SK-N-SH (cell line): Measurements from ENCODE around the gene ZNF606. TPM values are rescaled to one million over a fixed set of nuclear protein-coding genes. Genes with fewer than 3 reads are reported as not detected.

Experiments used
- CTCF ChIA-PET: fragments of 300-600, 350-600 bp; formaldehyde crosslinking; extraction: SDS; loops from one replicate; lab custom pipeline; 2021; lab: Yijun Ruan, JAX
- POLR2A ChIA-PET: fragments of 350-600 bp; sonication (Branson Sonifier 250); formaldehyde crosslinking; extraction: SDS; loops from one replicate; lab custom pipeline; 2020; ENCODE audit warnings: antibody characterized with exemption, inconsistent platforms; lab: Yijun Ruan, JAX
- DNase-seq: peaks from one replicate; pipeline ENCODE4 v3.0.0; 2012
- H2AFZ ChIP-seq: fragments of 200-600 bp; sonication (generic); 2 replicates; pipeline ENCODE4 v1.8.1; 2016; ENCODE audit warnings: antibody characterized with exemption, mild to moderate bottlenecking, low read depth
- H3F3A ChIP-seq: fragments of 200-600 bp; sonication (generic); replicated peaks from 2 replicates; pipeline ENCODE3; 2016; ENCODE audit warnings: antibody characterized with exemption, mild to moderate bottlenecking; ENCODE audit not compliant: insufficient read depth
- H3K27ac ChIP-seq, 2 experiments: fragments of 200-500 bp in 1 of 2; fragments of 200-600 bp in 1 of 2; sonication (Bioruptor generic) in 1 of 2; sonication (generic), shearing (Covaris generic) in 1 of 2; 2 replicates each; pipeline versions ENCODE4 v1.5.1 to v1.6.1; 2014 to 2016; ENCODE audit warnings: low read depth in 2 of 2, inconsistent platforms in 1 of 2, low read length in 1 of 2, mild to moderate bottlenecking in 1 of 2, mixed read lengths in 1 of 2
- H3K27me3 ChIP-seq: fragments of 200-600 bp; sonication (generic), shearing (Covaris generic); 2 replicates; pipeline ENCODE4 v1.6.1; 2016; ENCODE audit warnings: mixed run types; ENCODE audit not compliant: insufficient read depth
- H3K36me3 ChIP-seq, 2 experiments: fragments of 200-500 bp in 1 of 2; fragments of 200-600 bp in 1 of 2; sonication (Bioruptor generic) in 1 of 2; sonication (generic) in 1 of 2; replicated peaks in 1 of 2; 2 replicates each; pipeline versions ENCODE3 to v1.5.1; 2014 to 2016; ENCODE audit warnings: low read length in 1 of 2, mild to moderate bottlenecking in 1 of 2; ENCODE audit not compliant: insufficient read depth in 2 of 2, control insufficient read depth in 1 of 2
- H3K4me1 ChIP-seq, 2 experiments: fragments of 200-500 bp in 1 of 2; fragments of 200-600 bp in 1 of 2; sonication (Bioruptor generic) in 1 of 2; sonication (generic), shearing (Covaris generic) in 1 of 2; 2 replicates each; pipeline versions ENCODE4 v1.5.1 to v1.6.1; 2014 to 2016; ENCODE audit warnings: low read depth in 1 of 2, low read length in 1 of 2, mixed run types in 1 of 2; ENCODE audit not compliant: insufficient read depth in 2 of 2, control insufficient read depth in 1 of 2
- H3K4me2 ChIP-seq: fragments of 200-600 bp; sonication (generic), shearing (Covaris generic); 2 replicates; pipeline ENCODE4 v1.6.1; 2017; ENCODE audit warnings: mixed run types
- H3K4me3 ChIP-seq, 2 experiments: fragments of 200-500 bp in 1 of 2; fragments of 200-600 bp in 1 of 2; sonication (Bioruptor generic) in 1 of 2; sonication (generic), shearing (Covaris generic) in 1 of 2; 2 replicates each; pipeline versions ENCODE4 v1.5.1 to v1.8.1; 2014 to 2016; ENCODE audit warnings: low read depth in 2 of 2, inconsistent platforms in 1 of 2, low read length in 1 of 2, mild to moderate bottlenecking in 1 of 2, mixed read lengths in 1 of 2, moderate library complexity in 1 of 2
- H3K79me2 ChIP-seq: fragments of 200-600 bp; sonication (generic); 2 replicates; pipeline ENCODE4 v1.8.1; 2017; ENCODE audit warnings: mild to moderate bottlenecking; ENCODE audit not compliant: insufficient read depth
- H3K9ac ChIP-seq: fragments of 200-600 bp; sonication (generic); 2 replicates; pipeline ENCODE4 v1.6.1; 2017; ENCODE audit warnings: mixed run types
- H3K9me2 ChIP-seq: fragments of 200-600 bp; sonication (generic); 2 replicates; pipeline ENCODE4 v1.6.1; 2017; ENCODE audit warnings: mixed run types
- H3K9me3 ChIP-seq: fragments of 200-600 bp; sonication (generic); 2 replicates; pipeline ENCODE4 v1.6.1; 2017; ENCODE audit warnings: mixed run types, mild to moderate bottlenecking, moderate library complexity
- H4K20me1 ChIP-seq: fragments of 200-600 bp; sonication (generic); 2 replicates; pipeline ENCODE4 v1.6.1; 2017; ENCODE audit warnings: mild to moderate bottlenecking, mixed run types; ENCODE audit not compliant: insufficient read depth
- CTCF ChIP-seq: fragments of 200-600 bp; sonication (generic); IDR thresholded peaks from 2 replicates; pipeline ENCODE4 v1.6.1; 2017; ENCODE audit warnings: antibody characterized with exemption, mild to moderate bottlenecking, moderate library complexity
- EZH2phosphoT487 ChIP-seq: fragments of 200-600 bp; sonication (generic); IDR thresholded peaks from 2 replicates; pipeline ENCODE4 v1.6.1; 2017; ENCODE audit warnings: low read depth, mixed run types, mild to moderate bottlenecking, antibody characterized with exemption, moderate library complexity, borderline replicate concordance
- FOSL2 ChIP-seq: IDR thresholded peaks from 2 replicates; pipeline ENCODE4 v1.4.0; 2012; ENCODE audit warnings: low read depth, mild to moderate bottlenecking, moderate library complexity, borderline replicate concordance
- GABPA ChIP-seq: IDR thresholded peaks from 2 replicates; pipeline ENCODE4 v1.4.0; 2012; ENCODE audit warnings: low read depth, mild to moderate bottlenecking
- GATA2 ChIP-seq: sonication (generic); formaldehyde crosslinking; IDR thresholded peaks from 2 replicates; pipeline ENCODE4 v1.5.0; 2020; ENCODE audit warnings: mild to moderate bottlenecking, missing genetic modification reagents
- JUND ChIP-seq: IDR thresholded peaks from 2 replicates; pipeline ENCODE4 v1.4.0; 2012
- MAX ChIP-seq: IDR thresholded peaks from 2 replicates; pipeline ENCODE4 v1.4.0; 2012; ENCODE audit warnings: low read depth
- PBX3 ChIP-seq: IDR thresholded peaks from 2 replicates; pipeline ENCODE4; 2012
- RCOR1 ChIP-seq: fragments of 150-350 bp; IDR thresholded peaks from 2 replicates; pipeline ENCODE4 v1.6.1; 2017; ENCODE audit warnings: antibody characterized with exemption, low read length
- REST ChIP-seq: IDR thresholded peaks from 2 replicates; pipeline ENCODE4 v1.6.1; 2012; ENCODE audit warnings: mild to moderate bottlenecking, low read depth, low read length, moderate library complexity
- RFX5 ChIP-seq: IDR thresholded peaks from 2 replicates; pipeline ENCODE4 v1.6.1; 2012; ENCODE audit warnings: mild to moderate bottlenecking, improper control_type of control experiment, low read length
- RXRA ChIP-seq: IDR thresholded peaks from 2 replicates; pipeline ENCODE4 v1.4.0; 2012; ENCODE audit warnings: low read depth, mild to moderate bottlenecking, borderline replicate concordance
- SIN3A ChIP-seq: IDR thresholded peaks from 2 replicates; pipeline ENCODE4 v1.6.1; 2012; ENCODE audit warnings: low read depth, mild to moderate bottlenecking, low read length, moderate library complexity, borderline replicate concordance
- SMC3 ChIP-seq: IDR thresholded peaks from 2 replicates; pipeline ENCODE4 v1.6.1; 2012; ENCODE audit warnings: low read depth, low read length, improper control_type of control experiment
- TCF12 ChIP-seq: IDR thresholded peaks from 2 replicates; pipeline ENCODE4 v1.4.0; 2012
- USF1 ChIP-seq: IDR thresholded peaks from 2 replicates; pipeline ENCODE4 v1.4.0; 2012; ENCODE audit warnings: low read depth, borderline replicate concordance
- WGBS: methylation state at CpG from one replicate; pipeline ENCODE4 v1.1.6; 2017; ENCODE audit warnings: low lambda C conversion rate; 5-methylcytosine and 5-hydroxymethylcytosine counted together
- polyA plus RNA-seq, 3 experiments: library from polyadenylated mRNA; depleted of rRNA; stranded (reverse); fragments of >200 nt; gene quantifications; 2 replicates each; pipeline ENCODE4 v1.2.3, GENCODE V29; 2012

ZNF606 gene
- polyA plus RNA-seq, 1 of the 3 experiments (the other 2 are of a cell fraction) = 2.9 TPM

- no peak for TF ChIP-seq USF1
- no peak for TF ChIP-seq RCOR1
- no peak for TF ChIP-seq MAX
- TF ChIP-seq REST = no peak
These were observed 41.8 kb upstream of the ZNF606 start (continued) for GRCh38 chr19:58044391-58044790.

- no peak for DNase-seq
- TF ChIP-seq GABPA (no peak), RFX5 (no peak), GATA2 (no peak), CTCF (no peak), FOSL2 (no peak), JUND (no peak), EZH2phosphoT487 (no peak), SIN3A (no peak), SMC3 (no peak), PBX3 (no peak), RXRA (no peak), TCF12 (no peak)
- H3K4me2 ChIP-seq = no peak overlapping the region
- no peaks in the 10 kb centered on the region for H3K79me2 ChIP-seq
- no peaks in the 10 kb centered on the region for H3K27me3 ChIP-seq
- CTCF ChIA-PET = no interaction called here
- WGBS = 67% methylated on average over 39 of the region's 54 CpGs
- H3F3A ChIP-seq = no peaks in the 10 kb centered on the region
- H3K4me1 ChIP-seq = no peaks in the 10 kb centered on the region
- no peaks in the 10 kb centered on the region for H3K9me2 ChIP-seq
- H3K9ac ChIP-seq = no peak overlapping the region
- H3K27ac ChIP-seq = no peak overlapping the region
- H3K9me3 ChIP-seq = no peaks in the 10 kb centered on the region
- POLR2A ChIA-PET = no interaction called here
- H3K4me3 ChIP-seq = no peak overlapping the region
- no peaks in the 10 kb centered on the region for H3K36me3 ChIP-seq
- H4K20me1 ChIP-seq = no peaks in the 10 kb centered on the region
- no peak overlapping the region for H2AFZ ChIP-seq
These were observed 40.1 kb upstream of the ZNF606 start for GRCh38 chr19:58042495-58043340.
